ENCODE measurements around the gene FAM210A. TPM values are rescaled to one million over a fixed set of nuclear protein-coding genes. Genes with fewer than 3 reads are reported as not detected.

Gene FAM210A
- polyA plus RNA-seq, 1 donor (not counting 4 experiments of a cell fraction or from before 2014, with no cell fraction given) = 31.7 TPM

- Histone ChIP-seq H4K20me1 (ENCODE audit: control insufficient read depth, extremely low read depth, insufficient read depth, low read length) (no peaks in the 10 kb centered on the region), H3K27me3 (ENCODE audit: control insufficient read depth, extremely low read depth, insufficient read depth, low read length) (peaks cover 6% of the 10 kb centered on the region), H3K9me3 (ENCODE audit: control insufficient read depth, low read depth, low read length) (no peaks in the 10 kb centered on the region), H3K4me3 (ENCODE audit: control insufficient read depth in 2 of 3, extremely low read depth in 1 of 3, insufficient read depth in 2 of 3, low read depth in 1 of 3, low read length in 3 of 3) (no peak overlapping the region), H3K36me3 (ENCODE audit: control insufficient read depth in 2 of 2, extremely low read depth in 1 of 2, insufficient read depth in 2 of 2, low read length in 2 of 2) (no peaks in the 10 kb centered on the region), H3K79me2 (ENCODE audit: control insufficient read depth, insufficient read depth, low read length) (no peaks in the 10 kb centered on the region), H3K27ac (ENCODE audit: control insufficient read depth, insufficient read depth, low read length) (no peak overlapping the region), H2AFZ (ENCODE audit: control insufficient read depth, low read length) (no peak overlapping the region), H3K9me1 (ENCODE audit: control insufficient read depth, extremely low read depth, insufficient read depth, low read length) (no peaks in the 10 kb centered on the region), H3K4me1 (ENCODE audit: control insufficient read depth, extremely low read depth, insufficient read depth, low read length) (no peaks in the 10 kb centered on the region), H3K4me2 (ENCODE audit: control insufficient read depth, extremely low read depth, insufficient read depth, low read depth, low read length) (no peak overlapping the region), H3K9ac (ENCODE audit: control insufficient read depth, extremely low read depth, insufficient read depth, low read length) (no peak overlapping the region)
- DNase-seq (ENCODE audit: low read depth, low spot score) = no peak
- FAIRE-seq = no peak
- dilution Hi-C loops (cut with MboI; ENCODE audit: extremely low pct_ligation_motif_present, low sequenced_read_pairs) = no loop called here
- TF ChIP-seq EZH2 (IDR thresholded peaks at IDR 0.05; ENCODE audit: low read length) = no peak
- TF ChIP-seq, protein P1, sequence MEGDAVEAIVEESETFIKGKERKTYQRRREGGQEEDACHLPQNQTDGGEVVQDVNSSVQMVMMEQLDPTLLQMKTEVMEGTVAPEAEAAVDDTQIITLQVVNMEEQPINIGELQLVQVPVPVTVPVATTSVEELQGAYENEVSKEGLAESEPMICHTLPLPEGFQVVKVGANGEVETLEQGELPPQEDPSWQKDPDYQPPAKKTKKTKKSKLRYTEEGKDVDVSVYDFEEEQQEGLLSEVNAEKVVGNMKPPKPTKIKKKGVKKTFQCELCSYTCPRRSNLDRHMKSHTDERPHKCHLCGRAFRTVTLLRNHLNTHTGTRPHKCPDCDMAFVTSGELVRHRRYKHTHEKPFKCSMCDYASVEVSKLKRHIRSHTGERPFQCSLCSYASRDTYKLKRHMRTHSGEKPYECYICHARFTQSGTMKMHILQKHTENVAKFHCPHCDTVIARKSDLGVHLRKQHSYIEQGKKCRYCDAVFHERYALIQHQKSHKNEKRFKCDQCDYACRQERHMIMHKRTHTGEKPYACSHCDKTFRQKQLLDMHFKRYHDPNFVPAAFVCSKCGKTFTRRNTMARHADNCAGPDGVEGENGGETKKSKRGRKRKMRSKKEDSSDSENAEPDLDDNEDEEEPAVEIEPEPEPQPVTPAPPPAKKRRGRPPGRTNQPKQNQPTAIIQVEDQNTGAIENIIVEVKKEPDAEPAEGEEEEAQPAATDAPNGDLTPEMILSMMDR (optimal IDR thresholded peaks at IDR 0.05 in 1 of 3, IDR thresholded peaks at IDR 0.05 in 1 of 3, conservative IDR thresholded peaks at IDR 0.05 in 1 of 3; ENCODE audit: extremely low read depth in 1 of 3, insufficient read depth in 2 of 3, low read length in 3 of 3) = no peak
These were observed 106.7 kb downstream of the FAM210A start for GRCh38 chr18:13619505-13620205.

DNA sequence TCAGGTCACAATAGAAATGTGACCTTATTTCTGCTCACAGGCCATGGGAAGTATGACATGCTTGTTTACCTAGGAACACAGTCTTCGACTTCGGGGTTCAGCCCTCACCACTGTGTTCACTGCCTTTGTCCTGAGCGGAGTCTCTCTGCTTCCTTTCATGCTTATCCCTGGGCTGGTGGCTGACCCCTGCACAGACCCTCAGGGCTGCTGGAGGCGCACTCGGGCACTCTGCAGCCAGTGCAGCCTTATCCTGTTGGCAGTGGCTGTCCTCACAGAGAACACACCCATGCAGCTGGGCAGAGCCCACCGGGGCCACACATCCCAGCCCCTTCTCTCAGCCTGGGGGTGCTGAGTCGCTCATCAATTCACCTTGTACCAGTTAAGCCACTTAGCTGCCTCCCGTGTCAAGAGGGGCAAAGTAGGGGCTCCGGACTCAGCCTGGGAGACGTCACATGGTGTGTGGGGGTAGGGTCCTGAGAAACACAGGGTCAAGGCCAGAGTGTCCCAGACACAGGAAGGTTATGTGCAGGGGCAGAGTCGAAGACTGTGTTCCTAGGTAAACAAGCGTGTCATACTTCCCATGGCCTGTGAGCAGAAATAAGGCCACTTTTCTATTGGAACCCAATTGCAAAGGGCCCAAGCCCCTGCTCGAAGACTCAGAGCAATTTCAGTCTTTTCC is 107.5 kb downstream of the FAM210A start:
- Histone ChIP-seq H3K9me1 (ENCODE audit: control insufficient read depth, extremely low read depth, insufficient read depth, low read length) (no peaks in the 10 kb centered on the region), H3K4me3 (ENCODE audit: control insufficient read depth in 2 of 3, extremely low read depth in 1 of 3, insufficient read depth in 2 of 3, low read depth in 1 of 3, low read length in 3 of 3) (no peak overlapping the region), H3K27me3 (ENCODE audit: control insufficient read depth, extremely low read depth, insufficient read depth, low read length) (peaks cover 11% of the 10 kb centered on the region), H4K20me1 (ENCODE audit: control insufficient read depth, extremely low read depth, insufficient read depth, low read length) (no peaks in the 10 kb centered on the region), H3K27ac (ENCODE audit: control insufficient read depth, insufficient read depth, low read length) (no peak overlapping the region), H3K4me1 (ENCODE audit: control insufficient read depth, extremely low read depth, insufficient read depth, low read length) (no peaks in the 10 kb centered on the region), H3K4me2 (ENCODE audit: control insufficient read depth, extremely low read depth, insufficient read depth, low read depth, low read length) (no peak overlapping the region), H3K79me2 (ENCODE audit: control insufficient read depth, insufficient read depth, low read length) (no peaks in the 10 kb centered on the region), H3K9me3 (ENCODE audit: control insufficient read depth, low read depth, low read length) (no peaks in the 10 kb centered on the region), H3K9ac (ENCODE audit: control insufficient read depth, extremely low read depth, insufficient read depth, low read length) (no peak overlapping the region), H2AFZ (ENCODE audit: control insufficient read depth, low read length) (no peak overlapping the region), H3K36me3 (ENCODE audit: control insufficient read depth in 2 of 2, extremely low read depth in 1 of 2, insufficient read depth in 2 of 2, low read length in 2 of 2) (no peaks in the 10 kb centered on the region)
- no peak for TF ChIP-seq EZH2 (IDR thresholded peaks at IDR 0.05; ENCODE audit: low read length)
- TF ChIP-seq, protein P1 (optimal IDR thresholded peaks at IDR 0.05 in 1 of 3, IDR thresholded peaks at IDR 0.05 in 1 of 3, conservative IDR thresholded peaks at IDR 0.05 in 1 of 3; ENCODE audit: extremely low read depth in 1 of 3, insufficient read depth in 2 of 3, low read length in 3 of 3) = no peak
- DNase-seq (ENCODE audit: low read depth, low spot score) (no peak), FAIRE-seq (no peak)
- dilution Hi-C loops (cut with MboI; ENCODE audit: extremely low pct_ligation_motif_present, low sequenced_read_pairs) = no loop called here

Data from keratinocyte (primary cell).